ENCODE measurements around the gene CLEC2D.

- TF ChIP-seq CTCF (IDR thresholded peaks at IDR 0.05) (no peak), POLR2A (IDR thresholded peaks at IDR 0.05) (no peak)
Observed at GRCh38 chr12:9636851-9637206, 32.7 kb upstream of the CLEC2D start.

Measured in adrenal gland (tissue), 5 donors.